ENCODE data around the gene HPSE.

- TF ChIP-seq CTCF (conservative IDR thresholded peaks at IDR 0.05) (no peak), ZFX (IDR thresholded peaks at IDR 0.05) (no peak)
Observed at GRCh38 chr4:83331956-83332355, 2.7 kb downstream of the HPSE start.
